OCI-LY1 (cell line): ENCODE measurements around the gene COL15A1.

ENCODE experiments used
- H2AFZ ChIP-seq: fragments of 200-600 bp; sonication (generic), shearing (Covaris generic); 2 replicates; pipeline ENCODE4 v1.6.0; 2014; ENCODE audit warnings: antibody characterized with exemption, mild to moderate bottlenecking, low read length
- H3F3A ChIP-seq: fragments of 200-600 bp; sonication (generic), shearing (Covaris generic); 2 replicates; pipeline ENCODE4 v1.6.0; 2014; ENCODE audit warnings: mild to moderate bottlenecking, antibody characterized with exemption, low read length, moderate library complexity; ENCODE audit not compliant: insufficient read depth
- H3K27ac ChIP-seq: fragments of 200-600 bp; sonication (generic); 2 replicates; pipeline ENCODE4 v1.5.1; 2014; ENCODE audit warnings: low read length, mixed run types, mild to moderate bottlenecking, low read depth; ENCODE audit not compliant: poor library complexity, severe bottlenecking
- H3K27me3 ChIP-seq: fragments of 200-600 bp; sonication (generic); 2 replicates; pipeline ENCODE4 v1.6.0; 2014; ENCODE audit warnings: antibody characterized with exemption, mild to moderate bottlenecking, low read length, moderate library complexity; ENCODE audit not compliant: insufficient read depth
- H3K36me3 ChIP-seq: fragments of 200-600 bp; sonication (generic); 2 replicates; pipeline ENCODE4 v1.6.1; 2014; ENCODE audit warnings: mild to moderate bottlenecking, antibody characterized with exemption, low read length, moderate library complexity, mixed read lengths; ENCODE audit not compliant: insufficient read depth
- H3K4me1 ChIP-seq: fragments of 200-600 bp; sonication (generic); 2 replicates; pipeline ENCODE4 v1.5.1; 2014; ENCODE audit warnings: mild to moderate bottlenecking, low read length, moderate library complexity; ENCODE audit not compliant: insufficient read depth, severe bottlenecking
- H3K4me2 ChIP-seq: fragments of 200-600 bp; sonication (generic), shearing (Covaris generic); 2 replicates; pipeline ENCODE4 v1.6.1; 2014; ENCODE audit warnings: low read length
- H3K4me3 ChIP-seq: fragments of 200-600 bp; sonication (generic); 2 replicates; pipeline ENCODE4 v1.5.1; 2014; ENCODE audit warnings: low read length, low read depth, mild to moderate bottlenecking, mixed read lengths; ENCODE audit not compliant: poor library complexity, severe bottlenecking
- H3K79me2 ChIP-seq: fragments of 200-600 bp; shearing (Covaris generic); 2 replicates; pipeline ENCODE4 v1.6.1; 2016; ENCODE audit warnings: mixed run types, low read length, mixed read lengths; ENCODE audit not compliant: insufficient read depth
- H3K9ac ChIP-seq: fragments of 200-600 bp; sonication (generic), shearing (Covaris generic); 2 replicates; pipeline ENCODE4 v1.6.1; 2014; ENCODE audit warnings: mild to moderate bottlenecking, low read length, mixed read lengths
- H3K9me2 ChIP-seq: fragments of 200-600 bp; sonication (generic), shearing (Covaris generic); 2 replicates; pipeline ENCODE4 v1.6.1; 2014; ENCODE audit warnings: low read depth, mild to moderate bottlenecking, low read length, mixed read lengths
- H3K9me3 ChIP-seq: fragments of 200-600 bp; shearing (Covaris generic); 2 replicates; pipeline ENCODE4 v1.6.1; 2014; ENCODE audit warnings: low read length, mixed read lengths
- H4K20me1 ChIP-seq: fragments of 200-600 bp; sonication (generic), shearing (Covaris generic); 2 replicates; pipeline ENCODE4 v1.6.0; 2016; ENCODE audit warnings: mild to moderate bottlenecking, low read length; ENCODE audit not compliant: insufficient read depth
- EZH2 ChIP-seq: fragments of 200-600 bp; sonication (generic), shearing (Covaris generic); IDR thresholded peaks from 2 replicates; pipeline ENCODE4 v1.8.0; 2017; ENCODE audit warnings: borderline replicate concordance, mixed run types, mild to moderate bottlenecking, antibody characterized with exemption, low read length, moderate library complexity, mixed read lengths
- TF ChIP-seq, protein P1 (sequence below): fragments of 200-600 bp; sonication (generic), shearing (Covaris generic); IDR thresholded peaks from 2 replicates; pipeline ENCODE4 v1.5.1; 2017; ENCODE audit warnings: mild to moderate bottlenecking, antibody characterized with exemption, low read length, moderate library complexity, mixed read lengths

Gene COL15A1

DNA sequence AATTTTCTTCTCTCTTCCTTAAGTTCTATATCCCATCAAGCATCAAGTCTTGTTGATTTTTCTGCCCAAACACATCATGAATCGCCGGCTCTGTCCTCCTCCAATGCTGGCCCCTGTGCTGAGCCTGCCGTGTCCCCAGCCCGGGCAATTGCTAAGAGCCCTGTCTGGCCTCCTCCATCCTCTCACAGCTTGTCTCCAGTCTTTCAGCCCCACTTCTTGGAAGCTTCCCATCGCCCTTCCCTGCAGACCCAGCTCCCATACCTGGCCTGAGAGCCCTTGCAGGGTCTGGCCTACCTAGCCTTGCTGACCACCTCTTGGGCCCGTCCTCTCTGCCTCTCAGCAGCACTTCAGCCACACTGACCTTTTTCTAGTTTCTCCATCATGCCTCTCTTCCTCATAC is 61.9 kb downstream of the COL15A1 start:
- H3K36me3 ChIP-seq: no peaks in the 10 kb centered on the region
- H3K9me3 ChIP-seq: peaks cover 1% of the 10 kb centered on the region
- H3K27ac ChIP-seq: no peak overlapping the region
- H3K27me3 ChIP-seq: no peaks in the 10 kb centered on the region
- H3K79me2 ChIP-seq: no peaks in the 10 kb centered on the region
- no peak overlapping the region for H3K4me3 ChIP-seq
- H3K9ac ChIP-seq: no peak overlapping the region
- no peaks in the 10 kb centered on the region for H3F3A ChIP-seq
- H3K4me2 ChIP-seq: no peak overlapping the region
- H2AFZ ChIP-seq: no peak overlapping the region
- TF ChIP-seq, protein P1, sequence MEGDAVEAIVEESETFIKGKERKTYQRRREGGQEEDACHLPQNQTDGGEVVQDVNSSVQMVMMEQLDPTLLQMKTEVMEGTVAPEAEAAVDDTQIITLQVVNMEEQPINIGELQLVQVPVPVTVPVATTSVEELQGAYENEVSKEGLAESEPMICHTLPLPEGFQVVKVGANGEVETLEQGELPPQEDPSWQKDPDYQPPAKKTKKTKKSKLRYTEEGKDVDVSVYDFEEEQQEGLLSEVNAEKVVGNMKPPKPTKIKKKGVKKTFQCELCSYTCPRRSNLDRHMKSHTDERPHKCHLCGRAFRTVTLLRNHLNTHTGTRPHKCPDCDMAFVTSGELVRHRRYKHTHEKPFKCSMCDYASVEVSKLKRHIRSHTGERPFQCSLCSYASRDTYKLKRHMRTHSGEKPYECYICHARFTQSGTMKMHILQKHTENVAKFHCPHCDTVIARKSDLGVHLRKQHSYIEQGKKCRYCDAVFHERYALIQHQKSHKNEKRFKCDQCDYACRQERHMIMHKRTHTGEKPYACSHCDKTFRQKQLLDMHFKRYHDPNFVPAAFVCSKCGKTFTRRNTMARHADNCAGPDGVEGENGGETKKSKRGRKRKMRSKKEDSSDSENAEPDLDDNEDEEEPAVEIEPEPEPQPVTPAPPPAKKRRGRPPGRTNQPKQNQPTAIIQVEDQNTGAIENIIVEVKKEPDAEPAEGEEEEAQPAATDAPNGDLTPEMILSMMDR: no peak
- no peak for TF ChIP-seq EZH2
- H4K20me1 ChIP-seq: no peaks in the 10 kb centered on the region
- H3K9me2 ChIP-seq: no peaks in the 10 kb centered on the region
- no peaks in the 10 kb centered on the region for H3K4me1 ChIP-seq

DNA sequence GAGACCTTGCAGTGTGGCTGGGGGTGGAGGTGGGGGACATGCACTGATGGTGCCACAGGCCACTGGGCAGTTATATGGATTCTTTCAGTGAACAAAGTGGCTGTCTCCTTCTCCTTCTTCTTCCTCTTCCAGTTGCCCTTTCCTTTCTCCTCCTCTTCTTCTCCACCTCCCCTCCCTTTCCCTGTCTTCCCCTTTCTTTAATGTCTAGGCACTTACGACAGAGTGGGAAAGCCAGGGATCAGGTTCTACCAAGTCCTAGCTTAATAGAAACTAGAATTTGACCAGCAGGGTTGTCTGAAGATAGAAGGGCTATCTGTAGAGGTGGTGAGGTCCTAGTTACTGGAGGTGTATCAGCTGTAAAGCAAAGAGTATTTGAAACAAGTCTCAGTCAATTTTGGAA is 62.8 kb downstream of the COL15A1 start:
- no peak overlapping the region for H3K9ac ChIP-seq
- H3K9me2 ChIP-seq: no peaks in the 10 kb centered on the region
- no peaks in the 10 kb centered on the region for H4K20me1 ChIP-seq
- no peak overlapping the region for H2AFZ ChIP-seq
- no peak for TF ChIP-seq EZH2
- TF ChIP-seq, protein P1: no peak
- no peak overlapping the region for H3K4me2 ChIP-seq
- H3K27ac ChIP-seq: no peak overlapping the region
- H3K27me3 ChIP-seq: no peaks in the 10 kb centered on the region
- H3F3A ChIP-seq: no peaks in the 10 kb centered on the region
- H3K9me3 ChIP-seq: peaks cover 7% of the 10 kb centered on the region
- H3K4me3 ChIP-seq: no peak overlapping the region
- no peaks in the 10 kb centered on the region for H3K4me1 ChIP-seq
- no peaks in the 10 kb centered on the region for H3K79me2 ChIP-seq
- no peaks in the 10 kb centered on the region for H3K36me3 ChIP-seq

DNA sequence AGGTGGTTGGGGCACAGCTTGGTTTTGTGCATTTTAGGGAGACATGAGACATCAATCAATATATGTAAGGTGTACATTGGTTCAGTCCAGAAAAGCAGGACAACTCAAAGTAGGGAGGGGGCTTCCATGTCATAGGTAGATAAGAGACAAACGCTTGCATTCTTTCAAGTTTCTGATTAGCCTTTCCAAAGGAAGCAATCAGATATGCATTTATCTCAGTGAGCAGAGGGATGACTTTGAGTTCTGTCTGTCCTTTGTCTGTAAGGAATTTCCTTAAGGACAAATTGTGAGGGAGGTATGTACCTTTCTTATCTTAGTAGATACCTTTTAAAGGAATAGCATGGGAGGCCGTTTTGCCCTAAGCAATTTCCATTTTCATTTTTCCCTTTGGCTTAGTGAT is 63.3 kb downstream of the COL15A1 start:
- TF ChIP-seq EZH2: no peak
- TF ChIP-seq, protein P1: no peak

More for the DNA sequence above, 63.3 kb downstream of the COL15A1 start:
- peaks cover 7% of the 10 kb centered on the region for H3K9me3 ChIP-seq
- no peaks in the 10 kb centered on the region for H3K9me2 ChIP-seq
- H3K4me1 ChIP-seq: no peaks in the 10 kb centered on the region
- no peaks in the 10 kb centered on the region for H3K27me3 ChIP-seq
- H3K4me2 ChIP-seq: no peak overlapping the region
- H2AFZ ChIP-seq: no peak overlapping the region
- no peaks in the 10 kb centered on the region for H3F3A ChIP-seq
- no peaks in the 10 kb centered on the region for H3K79me2 ChIP-seq
- H3K27ac ChIP-seq: no peak overlapping the region
- H4K20me1 ChIP-seq: no peaks in the 10 kb centered on the region
- no peaks in the 10 kb centered on the region for H3K36me3 ChIP-seq
- no peak overlapping the region for H3K9ac ChIP-seq
- no peak overlapping the region for H3K4me3 ChIP-seq
